A673 (cell line): ENCODE results near the gene VPS11. TPM values are rescaled to one million over a fixed set of nuclear protein-coding genes. Genes with fewer than 3 reads are reported as not detected.
A peak's percentile ranks its signal among the peaks of the same experiment; 100 is the strongest.

Experiments
- BruUV-seq: library from RNA; stranded (reverse); fragments of 400-500 nt; replicated peaks from 2 replicates; lab custom pipeline; 2021; lab: Mats Ljungman, UMichigan
- CTCF ChIA-PET: fragments of 300-600 bp; sonication (Branson Sonifier 250); formaldehyde crosslinking; loops from one replicate; lab custom pipeline; 2022; ENCODE audit warnings: antibody characterized with exemption; lab: Charles Lee
- POLR2A ChIA-PET: fragments of 300-600 bp; sonication (Branson Sonifier 250); formaldehyde crosslinking; loops from one replicate; lab custom pipeline; 2022; ENCODE audit warnings: antibody characterized with exemption; ENCODE audit not compliant: low non-redundant PET; lab: Charles Lee
- DNase-seq: peaks from one replicate; pipeline ENCODE4 v3.0.0-alpha.2; 2015; ENCODE audit warnings: low spot score
- H3K27ac ChIP-seq: fragments of 200-600 bp; sonication (generic); 2 replicates; pipeline ENCODE4 v1.5.1; 2016; ENCODE audit warnings: mixed run types, low read depth, mild to moderate bottlenecking, mixed read lengths, antibody characterized with exemption, low read length; ENCODE audit not compliant: poor library complexity, severe bottlenecking
- H3K27me3 ChIP-seq: fragments of 200-600 bp; sonication (generic); replicated peaks from 2 replicates; pipeline ENCODE4 v1.6.1; 2017; ENCODE audit warnings: mixed run types, low read depth, mild to moderate bottlenecking, mixed read lengths, antibody characterized with exemption, low read length; ENCODE audit not compliant: insufficient read depth, poor library complexity
- H3K36me3 ChIP-seq: fragments of 200-600 bp; sonication (generic); 2 replicates; pipeline ENCODE4 v1.6.1; 2016; ENCODE audit warnings: mixed run types, mild to moderate bottlenecking, mixed read lengths, antibody characterized with exemption, low read length; ENCODE audit not compliant: insufficient read depth, poor library complexity, severe bottlenecking
- H3K4me1 ChIP-seq: fragments of 200-600 bp; sonication (generic); 2 replicates; pipeline ENCODE4 v1.6.1; 2017; ENCODE audit warnings: mixed run types, mild to moderate bottlenecking, mixed read lengths, antibody characterized with exemption, low read length; ENCODE audit not compliant: insufficient read depth, poor library complexity, severe bottlenecking
- H3K4me3 ChIP-seq: fragments of 200-600 bp; sonication (generic); 2 replicates; pipeline ENCODE4 v1.5.1; 2016; ENCODE audit warnings: low read depth, mixed run types, mild to moderate bottlenecking, mixed read lengths, low read length; ENCODE audit not compliant: poor library complexity, severe bottlenecking
- H3K9me3 ChIP-seq: fragments of 200-600 bp; sonication (generic); 2 replicates; pipeline ENCODE4 v1.6.1; 2016; ENCODE audit warnings: mixed run types, low read depth, mild to moderate bottlenecking, mixed read lengths, antibody characterized with exemption, low read length; ENCODE audit not compliant: poor library complexity, severe bottlenecking
- CTCF ChIP-seq: fragments of 300-800, 200-600 bp; sonication (generic); conservative IDR thresholded peaks from 2 replicates; pipeline ENCODE4 v1.5.1; 2017; ENCODE audit warnings: low read depth, mild to moderate bottlenecking, antibody characterized with exemption, low read length, moderate library complexity, mixed read lengths
- EZH2 ChIP-seq: fragments of 200-600 bp; sonication (generic); IDR thresholded peaks from 2 replicates; pipeline ENCODE4 v1.6.1; 2017; ENCODE audit warnings: borderline replicate concordance, low read depth, mild to moderate bottlenecking, mixed read lengths, antibody characterized with exemption, low read length; ENCODE audit not compliant: poor library complexity, severe bottlenecking
- intact Hi-C: fragments of 100-400 bp; cut with micrococcal nuclease; formaldehyde crosslinking; loops from one replicate; pipeline ENCODE4 v1.10.0; 2022; ENCODE audit not compliant: unreplicated experiment
- total RNA-seq: library from RNA; stranded (reverse); gene quantifications from 2 replicates; pipeline ENCODE4 v1.2.3, GENCODE V29; 2021

VPS11 gene
- total RNA-seq, 1 experiment from 2014 or later, result 26.7 TPM

GRCh38 chr11:119051440-119052162 is 16.0 kb upstream of the VPS11 start:
- H3K36me3 ChIP-seq, result peaks cover 92% of the 10 kb centered on the region
- CTCF ChIA-PET, result no interaction called here
- H3K9me3 ChIP-seq, result no peaks in the 10 kb centered on the region
- H3K4me3 ChIP-seq, result no peak overlapping the region
- peaks cover 10% of the 10 kb centered on the region for H3K4me1 ChIP-seq
- TSS peak; percentile 23 for BruUV-seq
- DNase-seq, result no peak
- H3K27me3 ChIP-seq, result no peaks in the 10 kb centered on the region
- TF ChIP-seq CTCF (no peak), EZH2 (no peak)
- no peak overlapping the region for H3K27ac ChIP-seq
- intact Hi-C loops, result no loop called here
- POLR2A ChIA-PET, result no interaction called here

GRCh38 chr11:119052163-119052814 is 15.3 kb upstream of the VPS11 start:
- POLR2A ChIA-PET, result no interaction called here
- H3K36me3 ChIP-seq, result peaks cover 86% of the 10 kb centered on the region
- CTCF ChIA-PET, result no interaction called here

GRCh38 chr11:119054418-119054817 is 13.2 kb upstream of the VPS11 start:
- CTCF ChIA-PET, result no interaction called here

More at GRCh38 chr11:119052163-119052814, 15.3 kb upstream of the VPS11 start:
- Histone ChIP-seq H3K27ac (no peak overlapping the region), H3K4me1 (peaks cover 10% of the 10 kb centered on the region), H3K27me3 (no peaks in the 10 kb centered on the region), H3K9me3 (no peaks in the 10 kb centered on the region), H3K4me3 (no peak overlapping the region)
- TF ChIP-seq CTCF (no peak), EZH2 (no peak)
- BruUV-seq, result no TSS peak
- DNase-seq, result no peak
- intact Hi-C loops, result no loop called here

More at GRCh38 chr11:119054418-119054817, 13.2 kb upstream of the VPS11 start:
- H3K4me1 ChIP-seq, result peaks cover 13% of the 10 kb centered on the region
- no TSS peak for BruUV-seq
- POLR2A ChIA-PET, result no interaction called here
- H3K9me3 ChIP-seq, result no peaks in the 10 kb centered on the region
- H3K27me3 ChIP-seq, result no peaks in the 10 kb centered on the region
- H3K27ac ChIP-seq, result no peak overlapping the region
- no peak for DNase-seq
- H3K36me3 ChIP-seq, result peaks cover 64% of the 10 kb centered on the region
- TF ChIP-seq EZH2, result no peak
- no peak for TF ChIP-seq CTCF
- intact Hi-C loops, result no loop called here
- H3K4me3 ChIP-seq, result no peak overlapping the region
